ENCODE measurements around the gene TKTL1.

- TF ChIP-seq CTCF (IDR thresholded peaks at IDR 0.05), result no peak
- no peak for TF ChIP-seq POLR2A (IDR thresholded peaks at IDR 0.05)
- TF ChIP-seq POLR2AphosphoS5 (IDR thresholded peaks at IDR 0.05), result peak; percentile 44
- no peak for TF ChIP-seq EP300 (IDR thresholded peaks at IDR 0.05)
Measured at GRCh38 chrX:154376774-154377173, 81.2 kb downstream of the TKTL1 start.
